SU-DHL-6 (cell line): ENCODE data around the gene RRBP1.

Experiments
- H2AFZ ChIP-seq: fragments of 200-600 bp; sonication (generic); 2 replicates; pipeline ENCODE4 v1.6.1; 2014; ENCODE audit warnings: low read depth, mild to moderate bottlenecking, moderate library complexity, mixed read lengths, antibody characterized with exemption, low read length; ENCODE audit not compliant: severe bottlenecking
- H3F3A ChIP-seq: fragments of 200-600 bp; shearing (Covaris generic); 2 replicates; pipeline ENCODE4 v1.6.0; 2016; ENCODE audit warnings: antibody characterized with exemption, mild to moderate bottlenecking; ENCODE audit not compliant: insufficient read depth
- H3K27ac ChIP-seq: fragments of 200-600 bp; sonication (generic); 2 replicates; pipeline ENCODE4 v1.5.1; 2016; ENCODE audit warnings: low read depth, mild to moderate bottlenecking, low read length, moderate library complexity, mixed read lengths
- H3K27me3 ChIP-seq: fragments of 200-600 bp; sonication (generic), shearing (Covaris generic); 2 replicates; pipeline ENCODE4 v1.6.0; 2014; ENCODE audit warnings: mild to moderate bottlenecking, low read length
- H3K36me3 ChIP-seq: fragments of 200-600 bp; sonication (generic); 2 replicates; pipeline ENCODE4 v1.6.1; 2014; ENCODE audit warnings: mild to moderate bottlenecking, low read length, mixed read lengths
- H3K4me2 ChIP-seq: fragments of 300-600, 200-600 bp; shearing (Covaris generic), sonication (generic); 2 replicates; pipeline ENCODE4 v1.6.0; 2014; ENCODE audit warnings: low read length, low read depth, mild to moderate bottlenecking; ENCODE audit not compliant: poor library complexity, severe bottlenecking
- H3K4me3 ChIP-seq: fragments of 200-600 bp; sonication (generic); 2 replicates; pipeline ENCODE4 v1.5.1; 2014; ENCODE audit warnings: antibody characterized with exemption, low read length, mild to moderate bottlenecking, mixed read lengths; ENCODE audit not compliant: insufficient read depth, poor library complexity, severe bottlenecking
- H3K79me2 ChIP-seq: fragments of 200-600 bp; sonication (generic); 2 replicates; pipeline ENCODE4 v1.6.1; 2014; ENCODE audit warnings: mild to moderate bottlenecking, low read length, moderate library complexity; ENCODE audit not compliant: insufficient read depth
- H3K9ac ChIP-seq: fragments of 200-600 bp; sonication (generic); 2 replicates; pipeline ENCODE4 v1.7.0; 2014; ENCODE audit warnings: mild to moderate bottlenecking, low read length
- H3K9me2 ChIP-seq: fragments of 200-600 bp; sonication (generic); replicated peaks from 2 replicates; pipeline ENCODE4 v1.6.1; 2014; ENCODE audit warnings: low read length; ENCODE audit not compliant: insufficient read depth
- H3K9me3 ChIP-seq: fragments of 200-600 bp; sonication (generic); 2 replicates; pipeline ENCODE4 v1.6.1; 2014; ENCODE audit warnings: low read length, mixed read lengths; ENCODE audit not compliant: insufficient read depth
- H4K20me1 ChIP-seq: fragments of 200-600 bp; sonication (generic); 2 replicates; pipeline ENCODE4 v1.6.1; 2014; ENCODE audit warnings: low read depth, mild to moderate bottlenecking, antibody characterized with exemption, low read length, moderate library complexity, mixed read lengths
- CTCF ChIP-seq: fragments of 200-600 bp; sonication (generic); IDR thresholded peaks from one replicate; pipeline ENCODE4 v1.5.1; 2017; ENCODE audit warnings: antibody characterized with exemption, mild to moderate bottlenecking, low read length, moderate library complexity; ENCODE audit not compliant: insufficient read depth, poor library complexity, severe bottlenecking
- EZH2phosphoT487 ChIP-seq: fragments of 200-600 bp; sonication (generic), shearing (Covaris generic); conservative IDR thresholded peaks from 2 replicates; pipeline ENCODE4 v1.6.1; 2018; ENCODE audit warnings: mild to moderate bottlenecking, antibody characterized with exemption, low read length, moderate library complexity, mixed read lengths

The RRBP1 gene

DNA sequence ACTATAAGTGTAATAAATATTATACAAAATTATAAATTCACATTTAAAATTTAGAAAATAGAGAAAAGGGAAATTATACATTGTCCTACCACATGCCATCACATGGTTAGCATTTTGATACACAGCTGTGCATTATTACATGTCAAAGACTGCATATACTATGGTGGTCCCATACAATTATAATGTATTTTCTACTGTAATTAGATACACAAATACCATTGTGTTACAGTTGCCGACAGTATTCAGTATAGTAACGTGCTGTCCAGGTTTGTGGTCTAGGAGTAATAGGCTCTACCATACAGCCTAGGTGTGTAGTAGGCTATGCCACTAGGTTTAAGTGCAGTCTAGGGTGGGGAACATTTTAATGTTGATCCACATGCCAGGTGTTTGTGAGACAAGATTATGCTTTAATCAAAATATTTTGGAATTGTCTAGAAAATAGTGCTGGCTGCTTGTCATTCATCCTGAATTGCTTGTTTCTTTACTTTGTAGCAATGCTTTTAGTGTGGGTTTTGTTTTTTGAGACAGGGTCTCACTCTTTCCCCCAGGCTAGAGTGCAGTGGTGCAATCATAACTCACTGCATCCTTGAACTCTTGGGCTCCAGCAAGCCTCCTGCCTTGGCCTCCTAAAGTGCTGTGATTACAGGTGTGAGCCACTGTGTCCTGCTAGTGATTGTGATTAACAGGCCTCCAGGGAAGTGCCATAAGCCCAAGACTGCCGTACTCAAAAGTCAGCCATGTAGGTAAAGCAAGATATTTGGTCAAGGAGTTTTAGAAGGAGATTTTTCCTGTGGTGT is 73.1 kb downstream of the RRBP1 start:
- Histone ChIP-seq H3K9ac (no peak overlapping the region), H3K4me2 (no peak overlapping the region), H3K9me2 (no peaks in the 10 kb centered on the region), H3F3A (no peaks in the 10 kb centered on the region), H3K27ac (no peak overlapping the region), H4K20me1 (no peaks in the 10 kb centered on the region), H3K27me3 (no peaks in the 10 kb centered on the region), H3K4me3 (no peak overlapping the region), H3K79me2 (no peaks in the 10 kb centered on the region), H3K36me3 (no peaks in the 10 kb centered on the region), H2AFZ (no peak overlapping the region), H3K9me3 (no peaks in the 10 kb centered on the region)
- TF ChIP-seq CTCF (no peak), EZH2phosphoT487 (no peak)

GRCh38 chr20:17606001-17606400 is 76.0 kb downstream of the RRBP1 start:
- no peaks in the 10 kb centered on the region for H3K79me2 ChIP-seq
- no peaks in the 10 kb centered on the region for H3F3A ChIP-seq
- no peaks in the 10 kb centered on the region for H3K9me3 ChIP-seq
- no peaks in the 10 kb centered on the region for H4K20me1 ChIP-seq
- no peaks in the 10 kb centered on the region for H3K36me3 ChIP-seq
- H3K27me3 ChIP-seq, result no peaks in the 10 kb centered on the region
- TF ChIP-seq CTCF, result no peak
- TF ChIP-seq EZH2phosphoT487, result no peak
- H3K9me2 ChIP-seq, result no peaks in the 10 kb centered on the region
- no peak overlapping the region for H3K4me2 ChIP-seq
- no peak overlapping the region for H2AFZ ChIP-seq
- no peak overlapping the region for H3K9ac ChIP-seq
- no peak overlapping the region for H3K27ac ChIP-seq
- no peak overlapping the region for H3K4me3 ChIP-seq

GRCh38 chr20:17605131-17605660 is 76.8 kb downstream of the RRBP1 start:
- no peak overlapping the region for H2AFZ ChIP-seq
- no peaks in the 10 kb centered on the region for H3K27me3 ChIP-seq
- H3K27ac ChIP-seq, result no peak overlapping the region
- H3F3A ChIP-seq, result no peaks in the 10 kb centered on the region
- H3K9me2 ChIP-seq, result no peaks in the 10 kb centered on the region
- H3K79me2 ChIP-seq, result no peaks in the 10 kb centered on the region
- no peak overlapping the region for H3K4me3 ChIP-seq
- no peaks in the 10 kb centered on the region for H3K9me3 ChIP-seq
- no peaks in the 10 kb centered on the region for H3K36me3 ChIP-seq
- no peak for TF ChIP-seq CTCF
- no peak for TF ChIP-seq EZH2phosphoT487
- no peak overlapping the region for H3K4me2 ChIP-seq
- no peak overlapping the region for H3K9ac ChIP-seq
- no peaks in the 10 kb centered on the region for H4K20me1 ChIP-seq
